Stimulated activated naive CD8-positive, alpha-beta T cell treated with anti-CD3 and anti-CD28 coated beads, Interleukin-15, Interleukin-2, amounts not matched to agents 100 ng/mL and 50 ng/mL, for 24 hours (primary cell): ENCODE data around the gene GABRR3.

Source experiments
- H3K27ac Mint-ChIP-seq: one replicate; pipeline ENCODE4 v1.8.0; 2021; ENCODE audit warnings: mild to moderate bottlenecking, mixed read lengths
- H3K27me3 Mint-ChIP-seq: one replicate; pipeline ENCODE4 v1.8.0; 2021; ENCODE audit warnings: mixed read lengths
- H3K36me3 Mint-ChIP-seq: one replicate; pipeline ENCODE4 v1.8.0; 2021; ENCODE audit warnings: low read depth, mixed read lengths
- H3K4me1 Mint-ChIP-seq: one replicate; pipeline ENCODE4 v1.8.0; 2021; ENCODE audit warnings: low read depth, mixed read lengths
- H3K4me3 Mint-ChIP-seq: one replicate; pipeline ENCODE4 v1.8.0; 2021; ENCODE audit warnings: mild to moderate bottlenecking, mixed read lengths
- H3K9me3 Mint-ChIP-seq: one replicate; pipeline ENCODE4 v1.8.0; 2021; ENCODE audit warnings: mixed read lengths

GABRR3 gene

DNA sequence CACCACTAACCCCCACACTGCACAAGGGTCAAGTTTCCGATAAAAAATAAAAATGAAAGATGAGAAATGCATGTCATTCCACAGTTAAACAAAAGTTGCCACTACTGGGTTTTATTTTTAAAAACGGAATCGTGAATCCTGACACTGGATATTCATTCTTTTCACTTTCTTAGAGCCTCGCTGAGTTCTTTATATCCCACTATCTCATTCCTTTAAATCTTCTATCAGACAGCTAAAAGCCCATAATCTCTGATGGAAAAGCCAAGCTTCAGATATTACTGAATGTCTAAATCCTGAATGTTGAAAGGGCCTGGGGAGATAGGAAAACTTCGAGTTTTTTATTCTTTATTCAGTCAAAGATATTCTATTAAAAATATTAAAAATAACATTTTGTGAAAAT, 74.6 kb downstream of the GABRR3 start:
- Mint-ChIP-seq H3K4me3 (no peak overlapping the region), H3K9me3 (no peaks in the 10 kb centered on the region), H3K27ac (no peak overlapping the region), H3K4me1 (peaks cover 17% of the 10 kb centered on the region), H3K36me3 (peaks cover 83% of the 10 kb centered on the region), H3K27me3 (no peaks in the 10 kb centered on the region)

DNA sequence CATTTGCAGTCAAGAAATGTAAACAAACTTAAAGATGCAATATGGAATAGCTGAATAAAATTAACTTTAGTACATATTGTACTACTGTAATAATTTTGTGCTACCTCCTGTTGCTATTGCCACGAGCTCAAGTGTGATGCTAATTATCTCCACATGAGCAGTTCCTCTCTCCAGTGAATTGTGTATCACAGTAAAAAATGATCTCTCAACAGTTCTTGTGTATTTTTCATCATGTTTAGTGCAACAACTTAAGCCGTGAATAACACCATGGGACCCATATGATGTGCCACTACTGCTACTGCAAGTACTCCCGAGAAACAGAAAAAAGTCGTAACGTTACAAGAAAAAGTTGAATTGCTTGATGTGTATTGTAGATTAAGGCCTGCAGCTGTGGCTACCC, 75.2 kb downstream of the GABRR3 start:
- Mint-ChIP-seq H3K9me3 (no peaks in the 10 kb centered on the region), H3K4me3 (no peak overlapping the region)

DNA sequence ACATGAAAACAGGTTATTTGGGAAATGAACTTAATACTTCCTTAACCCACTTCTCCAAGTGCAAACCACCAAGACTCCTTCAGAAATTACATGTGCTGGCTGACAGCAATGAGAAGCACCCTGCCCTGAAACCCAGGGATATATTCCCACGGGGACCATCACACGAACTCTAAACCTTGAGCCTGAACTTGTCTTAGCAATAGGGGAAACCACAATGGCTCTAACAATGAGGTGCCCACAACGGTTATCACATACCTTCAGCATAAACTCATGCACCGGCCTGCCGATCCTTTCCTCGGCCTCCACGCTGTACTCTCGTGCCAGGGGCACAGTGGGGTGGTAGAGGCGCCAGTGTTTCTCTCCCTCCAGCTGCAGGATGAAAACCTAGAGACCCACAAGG, 76.3 kb downstream of the GABRR3 start:
- Mint-ChIP-seq H3K36me3 (peaks cover 81% of the 10 kb centered on the region), H3K4me3 (no peak overlapping the region), H3K27ac (no peak overlapping the region), H3K27me3 (no peaks in the 10 kb centered on the region), H3K4me1 (peaks cover 14% of the 10 kb centered on the region), H3K9me3 (no peaks in the 10 kb centered on the region)

More for the DNA sequence above, 75.2 kb downstream of the GABRR3 start:
- Mint-ChIP-seq H3K27me3 (no peaks in the 10 kb centered on the region), H3K36me3 (peaks cover 82% of the 10 kb centered on the region), H3K27ac (no peak overlapping the region), H3K4me1 (peaks cover 17% of the 10 kb centered on the region)

DNA sequence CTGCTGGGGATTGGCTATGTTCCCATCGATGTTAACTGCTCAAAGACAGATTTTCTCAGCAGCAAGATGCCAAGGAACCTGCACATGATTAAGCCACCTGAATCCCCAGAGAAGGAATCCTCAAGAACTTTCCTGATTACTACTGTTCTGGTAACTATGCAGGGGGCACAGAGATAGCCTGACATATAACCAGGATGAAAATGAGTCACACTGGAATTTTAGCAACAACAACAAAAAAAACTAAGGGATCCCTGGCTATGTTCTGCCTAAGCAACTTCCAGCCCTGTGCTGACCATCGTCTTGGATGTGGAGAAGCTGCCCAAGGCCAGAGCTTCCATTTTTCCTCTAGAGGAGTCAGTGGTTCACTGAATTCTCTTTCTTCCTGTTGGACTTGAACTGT, 76.7 kb downstream of the GABRR3 start:
- Mint-ChIP-seq H3K4me3 (no peak overlapping the region), H3K27ac (no peak overlapping the region), H3K4me1 (peaks cover 10% of the 10 kb centered on the region), H3K27me3 (no peaks in the 10 kb centered on the region), H3K9me3 (no peaks in the 10 kb centered on the region), H3K36me3 (peaks cover 80% of the 10 kb centered on the region)

DNA sequence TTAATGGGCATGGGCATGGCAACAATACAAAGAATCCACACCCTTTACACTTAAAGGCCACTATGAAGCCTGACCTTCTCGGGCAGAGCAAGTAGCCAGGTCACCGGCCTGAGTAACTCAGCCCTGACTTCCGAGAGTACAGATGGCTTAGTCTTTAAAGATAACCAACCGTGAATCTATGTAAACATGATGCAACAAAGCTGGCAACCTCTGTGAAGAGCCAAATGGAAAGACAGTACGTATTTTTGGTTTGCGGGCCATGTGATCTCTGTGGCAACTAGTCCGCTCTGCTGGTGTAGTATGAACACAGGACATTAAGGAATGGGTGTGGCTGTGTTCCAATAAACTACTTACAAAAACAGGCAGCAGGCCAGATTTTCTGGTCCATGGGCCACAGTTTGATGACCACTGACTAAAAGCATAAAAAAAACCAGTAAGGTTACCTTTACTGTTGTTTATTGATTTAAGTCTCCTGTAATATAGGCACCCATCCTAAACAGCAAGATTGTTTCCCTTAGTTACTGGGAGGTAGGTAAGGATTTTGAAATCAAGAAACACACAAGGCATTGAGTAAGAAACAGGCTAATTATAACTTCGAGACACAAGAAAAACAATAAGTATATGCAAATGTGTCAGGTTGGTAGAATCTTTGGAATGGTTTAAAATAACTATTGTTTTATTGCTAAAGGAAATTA, 77.4 kb downstream of the GABRR3 start:
- Mint-ChIP-seq H3K27me3 (no peaks in the 10 kb centered on the region), H3K9me3 (no peaks in the 10 kb centered on the region), H3K4me3 (no peak overlapping the region), H3K36me3 (peaks cover 83% of the 10 kb centered on the region), H3K4me1 (peaks cover 10% of the 10 kb centered on the region), H3K27ac (no peak overlapping the region)

DNA sequence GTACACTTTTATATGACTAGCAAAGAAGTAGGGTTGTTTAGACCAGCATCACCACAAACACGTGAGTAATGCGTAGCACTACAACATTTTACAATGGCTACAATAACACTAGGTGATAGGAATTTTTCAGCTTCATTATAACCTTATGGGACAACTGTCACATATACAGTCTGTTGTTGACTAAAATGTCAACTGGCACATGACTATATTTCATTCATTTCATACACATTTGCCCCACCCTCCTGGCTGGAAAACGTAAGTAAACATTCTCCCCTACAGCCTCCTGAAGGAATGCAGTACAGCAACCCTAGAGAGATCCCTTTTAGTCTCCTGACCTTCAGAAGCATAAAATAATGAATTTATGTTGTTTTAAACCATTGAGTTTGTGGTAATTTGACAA, 79.1 kb downstream of the GABRR3 start:
- no peak overlapping the region for H3K27ac Mint-ChIP-seq
- H3K27me3 Mint-ChIP-seq, result no peaks in the 10 kb centered on the region
- H3K36me3 Mint-ChIP-seq, result peaks cover 80% of the 10 kb centered on the region
- H3K4me1 Mint-ChIP-seq, result peaks cover under 1% of the 10 kb centered on the region
- no peaks in the 10 kb centered on the region for H3K9me3 Mint-ChIP-seq
- no peak overlapping the region for H3K4me3 Mint-ChIP-seq

DNA sequence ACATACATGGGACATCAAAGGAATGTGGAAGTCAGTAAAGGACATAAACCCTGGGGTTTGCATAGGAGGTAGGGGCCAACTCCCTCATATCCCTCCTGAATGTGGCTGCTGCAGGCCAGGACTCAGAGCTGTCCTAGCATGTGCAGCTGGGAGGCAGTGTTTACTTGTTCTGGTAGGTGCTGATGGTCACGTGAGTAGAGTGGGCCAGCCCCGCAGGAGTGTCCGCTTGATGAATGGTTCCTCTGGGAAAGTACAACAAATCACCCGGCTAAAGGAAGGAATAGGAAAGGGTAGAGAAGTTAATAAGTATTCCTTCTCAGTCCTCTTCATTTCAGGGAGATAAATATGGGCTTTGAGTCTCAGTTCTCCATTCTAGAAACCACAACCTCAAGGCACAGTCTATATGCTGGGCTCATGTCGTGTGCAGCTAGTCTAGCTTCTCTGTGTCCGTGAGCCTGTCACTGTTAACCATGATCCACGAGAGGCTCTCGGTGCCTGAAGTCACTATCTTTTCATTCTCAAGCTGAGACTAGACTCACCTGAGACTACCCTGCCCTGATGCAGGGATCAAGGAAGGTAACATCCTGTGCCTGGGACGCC, 80.8 kb downstream of the GABRR3 start:
- Mint-ChIP-seq H3K36me3 (peaks cover 81% of the 10 kb centered on the region), H3K4me1 (no peaks in the 10 kb centered on the region), H3K27ac (no peak overlapping the region), H3K4me3 (no peak overlapping the region), H3K27me3 (no peaks in the 10 kb centered on the region), H3K9me3 (no peaks in the 10 kb centered on the region)

DNA sequence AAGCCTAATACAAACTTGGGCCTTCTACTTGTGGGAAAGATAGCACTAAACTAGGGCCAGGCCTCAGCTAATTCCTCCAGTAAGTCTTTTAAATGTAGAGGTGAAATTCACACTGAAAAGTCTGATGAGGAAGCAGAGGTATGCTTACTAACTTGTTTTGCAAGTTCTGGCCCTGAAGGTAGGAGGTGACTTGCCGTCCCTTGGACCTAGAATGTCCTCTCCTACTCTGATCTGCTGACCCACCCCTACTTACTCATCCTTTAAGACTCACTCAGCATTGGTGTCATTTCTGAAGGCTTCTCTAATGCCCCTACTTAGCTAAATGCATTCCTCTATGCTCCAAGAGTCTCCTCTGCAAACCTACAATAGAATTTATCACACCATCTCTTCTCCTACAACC, 82.2 kb downstream of the GABRR3 start:
- H3K4me3 Mint-ChIP-seq, result no peak overlapping the region
- no peak overlapping the region for H3K27ac Mint-ChIP-seq
- no peaks in the 10 kb centered on the region for H3K27me3 Mint-ChIP-seq
- no peaks in the 10 kb centered on the region for H3K4me1 Mint-ChIP-seq
- H3K36me3 Mint-ChIP-seq, result peaks cover 85% of the 10 kb centered on the region
- H3K9me3 Mint-ChIP-seq, result no peaks in the 10 kb centered on the region

DNA sequence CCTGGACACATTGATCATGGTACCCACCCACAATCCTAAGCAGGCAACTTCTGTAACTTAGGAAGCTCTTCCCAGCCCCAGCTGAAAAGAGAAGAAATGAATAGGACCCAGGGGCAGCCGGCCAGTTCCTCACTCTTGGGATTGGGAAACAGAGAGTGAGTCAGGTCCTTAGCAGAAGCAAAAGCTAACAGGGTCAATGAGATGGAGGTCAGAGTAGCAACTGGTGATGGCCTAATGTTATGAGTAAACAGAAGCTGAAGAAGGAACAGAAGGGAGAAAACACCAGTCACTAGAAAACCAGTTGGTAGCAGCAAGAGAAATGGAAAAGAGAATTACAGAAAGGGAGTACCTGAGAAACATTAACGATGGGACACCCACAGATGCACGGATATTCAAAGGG, 82.8 kb downstream of the GABRR3 start:
- H3K36me3 Mint-ChIP-seq, result peaks cover 84% of the 10 kb centered on the region
- H3K4me3 Mint-ChIP-seq, result no peak overlapping the region
- no peaks in the 10 kb centered on the region for H3K27me3 Mint-ChIP-seq
- no peak overlapping the region for H3K27ac Mint-ChIP-seq
- H3K9me3 Mint-ChIP-seq, result no peaks in the 10 kb centered on the region
- H3K4me1 Mint-ChIP-seq, result no peaks in the 10 kb centered on the region

DNA sequence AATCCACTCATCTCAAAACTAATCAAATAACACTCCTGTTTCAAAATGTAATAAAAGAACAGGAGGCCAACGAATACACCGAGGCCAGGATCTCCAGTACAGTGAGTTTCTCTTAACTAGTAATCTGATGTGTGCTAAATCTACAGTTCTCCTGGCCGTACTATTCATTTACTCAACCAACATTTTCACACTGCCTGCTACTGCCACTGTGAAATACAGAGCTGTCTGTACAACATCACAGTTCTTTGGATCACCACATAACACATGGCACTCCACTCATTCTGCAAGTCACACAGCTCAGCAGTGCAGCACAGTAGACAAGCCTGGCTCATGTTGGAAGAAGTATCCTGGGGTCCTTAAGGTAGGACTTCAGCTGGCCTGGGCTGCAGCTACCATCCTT, 84.8 kb downstream of the GABRR3 start:
- Mint-ChIP-seq H3K4me1 (no peaks in the 10 kb centered on the region), H3K9me3 (no peaks in the 10 kb centered on the region), H3K4me3 (no peak overlapping the region), H3K27me3 (no peaks in the 10 kb centered on the region), H3K27ac (no peak overlapping the region), H3K36me3 (peaks cover 86% of the 10 kb centered on the region)

DNA sequence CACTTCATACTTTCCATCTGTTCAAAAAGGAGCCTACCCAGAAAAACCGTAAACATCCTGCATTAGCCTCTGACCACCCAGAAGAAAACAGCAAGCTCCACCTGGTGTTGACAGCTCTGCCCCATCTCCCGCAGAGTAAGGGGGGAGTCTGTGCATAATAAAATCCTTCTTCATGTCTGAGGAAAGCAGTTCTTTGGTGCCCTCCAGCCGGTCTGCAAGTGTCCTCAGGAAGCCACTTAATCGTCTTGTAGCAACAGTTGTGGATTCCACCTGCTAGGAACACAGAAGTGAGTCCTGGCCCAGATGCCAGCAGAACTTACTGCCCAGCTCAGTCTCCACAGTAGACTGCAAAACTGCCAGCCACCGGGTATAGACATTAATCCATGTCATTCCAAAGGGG, 85.4 kb downstream of the GABRR3 start:
- Mint-ChIP-seq H3K4me1 (no peaks in the 10 kb centered on the region), H3K36me3 (peaks cover 85% of the 10 kb centered on the region), H3K4me3 (no peak overlapping the region), H3K27ac (no peak overlapping the region), H3K9me3 (no peaks in the 10 kb centered on the region), H3K27me3 (no peaks in the 10 kb centered on the region)

DNA sequence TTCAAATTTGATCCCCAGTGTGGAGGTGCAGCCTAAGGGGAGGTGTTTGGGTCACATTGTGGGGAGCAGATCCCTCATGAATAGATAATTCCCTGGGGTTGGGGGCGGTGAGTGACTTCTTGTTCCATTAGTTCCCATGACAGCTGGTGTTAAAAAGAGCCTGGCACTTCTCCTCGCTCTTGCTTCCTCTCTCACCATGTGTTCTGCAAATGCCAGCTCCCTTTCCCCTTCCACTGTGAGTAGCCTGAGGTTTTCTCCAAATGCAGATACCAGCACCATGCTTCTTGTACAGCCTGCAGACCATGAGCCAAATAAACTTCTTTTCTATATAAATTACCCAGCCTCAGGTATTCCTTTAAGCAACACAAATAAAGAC, 86.0 kb downstream of the GABRR3 start:
- peaks cover 83% of the 10 kb centered on the region for H3K36me3 Mint-ChIP-seq
- no peaks in the 10 kb centered on the region for H3K9me3 Mint-ChIP-seq
- H3K4me3 Mint-ChIP-seq, result no peak overlapping the region
- H3K27ac Mint-ChIP-seq, result no peak overlapping the region
- H3K4me1 Mint-ChIP-seq, result no peaks in the 10 kb centered on the region
- H3K27me3 Mint-ChIP-seq, result no peaks in the 10 kb centered on the region

DNA sequence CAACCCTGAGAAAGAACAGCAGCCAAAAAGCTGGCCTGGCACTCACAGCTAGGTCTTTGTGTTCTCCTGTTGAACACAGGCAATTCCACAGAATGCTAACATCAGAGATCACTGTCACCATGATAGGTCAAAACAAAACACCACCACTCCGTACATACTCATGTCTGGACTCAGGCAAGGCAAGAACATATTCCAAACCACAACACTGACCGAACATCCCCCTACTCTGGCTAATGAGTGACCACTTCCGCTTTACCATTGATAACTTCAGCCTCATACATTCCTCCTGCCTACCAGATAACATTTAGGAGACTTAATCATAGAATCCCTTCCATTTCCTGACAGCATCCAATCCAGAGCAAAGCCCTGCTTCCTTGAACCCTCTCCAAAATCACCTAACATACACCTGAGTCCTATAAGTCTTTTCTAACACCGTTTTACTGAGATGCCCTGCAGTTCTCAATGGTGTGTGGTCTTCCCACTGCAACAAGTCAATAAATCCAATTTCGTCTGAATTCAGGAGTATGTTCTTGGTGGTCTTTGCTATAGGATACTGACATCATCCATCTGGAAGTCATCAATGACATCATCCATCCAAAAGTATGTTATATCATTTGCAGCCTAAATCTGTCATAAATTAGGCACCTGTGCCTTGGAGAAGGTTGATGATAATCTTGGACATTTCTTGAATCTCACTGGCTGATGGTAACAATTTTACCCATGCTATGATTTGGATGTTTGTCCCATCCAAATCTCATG, 86.6 kb downstream of the GABRR3 start:
- peaks cover 83% of the 10 kb centered on the region for H3K36me3 Mint-ChIP-seq
- no peak overlapping the region for H3K4me3 Mint-ChIP-seq
- H3K9me3 Mint-ChIP-seq, result no peaks in the 10 kb centered on the region
- no peak overlapping the region for H3K27ac Mint-ChIP-seq
- no peaks in the 10 kb centered on the region for H3K27me3 Mint-ChIP-seq
- peaks cover under 1% of the 10 kb centered on the region for H3K4me1 Mint-ChIP-seq

DNA sequence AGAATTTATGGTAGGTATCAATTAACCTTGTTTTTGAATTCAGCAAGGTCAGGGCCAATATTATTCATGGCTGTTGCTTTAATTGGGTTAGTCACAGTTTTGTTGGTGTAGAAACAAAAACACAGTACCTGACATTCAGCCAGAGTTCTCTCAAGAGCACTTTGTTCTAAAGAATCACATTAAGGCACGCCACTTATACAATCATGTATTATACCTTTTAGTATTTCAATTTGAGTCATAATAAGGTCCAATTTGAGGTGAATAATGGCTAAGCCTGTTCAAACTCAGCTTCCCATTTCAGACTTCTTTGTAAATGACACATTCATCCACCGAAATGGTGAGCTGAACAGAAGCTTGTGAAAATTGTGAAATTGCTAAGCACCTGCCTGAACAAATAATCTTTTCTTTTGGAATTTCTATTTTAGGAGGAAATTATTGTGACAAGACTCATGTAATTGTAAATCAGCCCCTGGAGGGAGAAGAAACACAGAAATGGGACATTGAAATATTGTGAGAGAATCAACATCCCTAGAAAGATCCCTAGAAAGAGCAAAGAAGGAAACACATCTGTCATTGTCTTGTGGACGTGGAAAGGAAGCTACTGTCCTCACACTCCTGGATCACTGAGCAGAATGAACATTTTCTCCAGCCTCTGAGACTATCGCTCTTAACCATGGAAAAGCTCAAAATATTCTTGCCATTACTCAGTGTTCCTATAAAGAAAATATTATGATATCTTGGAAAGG, 92.1 kb downstream of the GABRR3 start:
- Mint-ChIP-seq H3K9me3 (no peaks in the 10 kb centered on the region), H3K4me3 (no peak overlapping the region), H3K27me3 (no peaks in the 10 kb centered on the region), H3K36me3 (peaks cover 57% of the 10 kb centered on the region), H3K27ac (no peak overlapping the region), H3K4me1 (peaks cover 11% of the 10 kb centered on the region)

DNA sequence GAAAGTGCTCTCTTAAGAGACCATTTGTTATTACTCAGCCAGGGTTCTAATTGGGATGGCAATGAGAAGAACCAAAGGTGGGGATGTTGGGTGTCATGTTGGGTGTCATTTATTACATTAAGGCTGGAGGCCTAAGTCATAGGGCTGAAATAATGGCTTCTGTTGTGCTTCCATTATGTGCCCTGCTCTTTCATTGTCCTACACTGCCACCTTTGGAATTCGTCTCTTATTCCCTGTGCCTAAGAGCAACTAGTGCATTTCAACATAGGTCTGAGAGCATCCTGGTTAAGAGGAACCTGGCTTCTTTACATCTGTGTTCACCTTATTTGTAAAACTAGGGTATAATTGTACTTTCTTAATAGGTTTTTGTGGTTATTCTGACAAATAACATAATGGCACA, 95.1 kb downstream of the GABRR3 start:
- H3K4me1 Mint-ChIP-seq, result peaks cover 16% of the 10 kb centered on the region

More for the DNA sequence above, 95.1 kb downstream of the GABRR3 start:
- no peak overlapping the region for H3K27ac Mint-ChIP-seq
- peaks cover 44% of the 10 kb centered on the region for H3K36me3 Mint-ChIP-seq
- H3K27me3 Mint-ChIP-seq, result no peaks in the 10 kb centered on the region
- H3K9me3 Mint-ChIP-seq, result no peaks in the 10 kb centered on the region
- no peak overlapping the region for H3K4me3 Mint-ChIP-seq
